T-helper 9 cell (primary cell): Measurements from ENCODE around the gene THBS1.

Experiments used
- DNase-seq: peaks from one replicate; pipeline ENCODE4 v3.0.0-alpha.2; 2020

Gene THBS1

GRCh38 chr15:39609166-39609916 is 28.5 kb downstream of the THBS1 start:
- DNase-seq, result no peak

DNA sequence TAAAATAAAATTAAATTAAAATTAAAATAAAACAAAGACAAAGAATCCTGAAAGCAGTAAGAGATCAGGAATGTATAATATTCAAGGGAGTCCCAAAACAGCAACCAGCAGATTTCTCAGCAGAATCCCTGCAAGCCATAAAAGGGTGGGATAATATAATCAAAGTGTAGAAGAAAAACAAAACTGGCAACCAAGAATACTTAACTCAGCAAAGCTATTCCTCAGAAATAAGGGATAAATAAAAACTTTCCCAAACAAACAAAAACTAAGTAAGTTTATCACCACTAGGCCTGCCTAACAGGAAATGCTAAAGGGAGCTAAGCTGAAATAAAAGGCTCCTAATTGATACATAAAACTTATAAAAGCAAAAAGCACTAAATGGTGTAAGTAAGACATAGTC is 29.8 kb downstream of the THBS1 start:
- no peak for DNase-seq

DNA sequence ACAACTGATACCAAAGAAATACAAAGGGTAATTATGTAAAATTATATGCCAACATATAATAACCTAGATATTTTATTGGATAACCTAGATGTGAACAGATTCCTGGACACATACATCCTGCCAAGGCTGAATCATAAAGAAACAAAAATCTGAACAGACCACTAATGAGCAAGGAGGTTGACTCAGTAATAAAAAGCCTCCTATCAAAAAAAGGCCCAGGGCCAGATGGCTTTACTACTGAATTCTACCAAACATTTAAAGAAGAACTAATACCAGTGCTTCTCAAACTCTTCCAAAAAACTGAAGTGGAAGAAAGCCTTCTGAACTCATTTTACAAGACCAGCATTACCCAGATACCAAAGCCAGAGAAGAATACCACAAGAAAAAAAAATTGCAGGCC is 32.4 kb downstream of the THBS1 start:
- DNase-seq, result no peak

DNA sequence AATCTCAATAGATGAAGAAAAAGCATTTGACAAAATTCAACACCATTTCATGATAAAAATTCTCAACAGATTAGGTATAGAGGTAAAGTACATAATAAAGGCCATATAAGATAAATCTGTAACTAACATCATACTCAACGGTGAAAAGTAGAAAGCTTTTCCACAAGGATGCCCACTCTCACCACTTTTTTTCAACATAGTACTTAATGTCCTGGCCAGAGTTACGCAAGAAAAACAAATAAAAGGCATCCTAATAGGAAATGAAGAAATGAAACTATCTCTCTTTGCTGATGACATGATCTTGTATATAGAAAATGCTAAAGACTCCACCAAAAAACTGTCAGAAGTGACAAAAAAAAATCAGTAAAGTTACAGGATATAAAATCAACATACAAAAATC is 33.0 kb downstream of the THBS1 start:
- DNase-seq, result no peak

DNA sequence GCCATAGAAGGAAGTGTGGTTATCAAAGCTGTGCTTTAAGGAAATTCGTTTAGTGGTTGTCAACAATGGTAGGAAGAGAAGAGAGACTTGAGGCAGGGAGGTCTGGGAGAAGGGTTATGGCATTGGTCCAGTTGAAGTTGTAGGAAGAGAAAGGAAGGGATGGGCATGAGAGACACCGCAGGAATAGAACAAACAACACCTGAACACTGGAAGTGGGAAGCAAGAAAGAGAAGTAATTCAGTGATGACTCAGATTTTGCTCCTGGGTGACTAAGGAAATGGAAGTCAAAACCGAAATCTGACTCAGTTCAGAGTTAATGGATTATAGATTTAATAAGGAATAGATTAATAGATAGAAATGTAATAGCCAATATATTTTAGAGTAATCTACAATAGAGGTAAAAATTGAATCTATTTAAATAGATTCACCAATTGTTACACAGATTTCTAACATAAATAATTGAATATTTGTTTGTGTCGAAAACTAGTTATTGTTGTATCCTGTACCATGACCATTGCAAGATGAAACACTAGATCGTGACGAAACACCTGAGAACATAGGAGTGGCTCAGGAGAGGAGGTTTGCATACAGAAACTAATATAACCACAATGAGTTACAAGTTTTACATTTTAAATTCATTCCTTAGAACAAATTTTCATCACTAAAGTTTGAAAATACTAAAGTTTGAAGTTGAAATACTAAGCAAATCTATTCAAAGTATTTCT is 36.0 kb downstream of the THBS1 start:
- DNase-seq, result no peak

DNA sequence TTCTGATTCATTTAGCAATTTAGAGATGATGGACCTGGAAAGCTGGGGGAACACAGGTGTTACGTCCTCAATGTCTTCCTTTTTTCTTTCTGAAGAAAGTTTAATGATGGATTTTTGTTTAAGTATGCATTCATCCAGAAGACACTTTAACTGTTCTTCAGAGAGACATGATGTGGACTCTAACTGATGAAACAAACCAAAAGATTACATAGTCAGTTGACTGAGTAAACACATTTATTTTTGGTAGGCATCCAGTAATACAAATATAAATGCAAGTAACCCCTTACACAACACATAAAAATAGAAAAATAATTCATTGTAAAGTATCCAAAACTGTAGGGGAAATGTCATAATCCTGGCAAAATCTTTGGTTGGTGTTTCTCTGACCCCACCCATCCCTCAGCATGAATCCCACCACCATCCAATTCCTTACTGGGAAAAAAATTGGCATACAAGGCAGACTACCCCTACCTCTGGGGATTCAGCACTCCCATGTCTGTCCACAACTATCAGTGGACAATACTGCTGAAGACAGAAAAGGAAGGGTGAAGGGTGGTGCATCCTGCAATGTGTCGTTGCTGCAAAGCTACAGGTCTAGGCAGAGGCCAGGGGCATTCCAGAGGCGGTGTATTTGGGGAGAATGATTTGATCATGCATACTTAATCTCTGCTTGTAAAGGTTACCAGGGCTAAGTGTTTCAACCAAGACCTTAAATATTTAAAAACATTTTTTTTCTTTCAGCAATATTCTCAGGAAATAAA is 37.4 kb downstream of the THBS1 start:
- no peak for DNase-seq

DNA sequence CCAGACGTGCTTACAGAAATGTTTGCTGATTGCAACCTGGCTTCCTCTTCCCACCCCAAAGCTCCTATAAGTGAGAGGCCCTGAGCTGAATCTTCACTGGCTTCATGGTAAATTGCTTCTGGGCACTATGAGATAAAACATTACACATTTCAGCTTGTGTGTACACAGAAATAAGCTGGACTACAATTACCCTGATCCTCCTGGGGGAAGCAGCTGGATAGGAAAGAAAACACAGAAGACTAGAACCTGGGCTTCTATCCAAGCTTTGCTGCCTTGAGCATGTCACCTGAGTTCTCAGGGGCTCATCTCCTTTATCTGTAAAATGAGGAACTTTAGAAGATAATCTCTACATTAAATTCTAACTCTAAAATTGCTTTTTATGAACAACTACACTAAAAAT is 40.3 kb downstream of the THBS1 start:
- DNase-seq, result no peak

- DNase-seq, result no peak
These were observed 41.1 kb downstream of the THBS1 start for GRCh38 chr15:39621976-39622375.

- no peak for DNase-seq
These were observed 42.0 kb downstream of the THBS1 start for GRCh38 chr15:39622660-39623516.

DNA sequence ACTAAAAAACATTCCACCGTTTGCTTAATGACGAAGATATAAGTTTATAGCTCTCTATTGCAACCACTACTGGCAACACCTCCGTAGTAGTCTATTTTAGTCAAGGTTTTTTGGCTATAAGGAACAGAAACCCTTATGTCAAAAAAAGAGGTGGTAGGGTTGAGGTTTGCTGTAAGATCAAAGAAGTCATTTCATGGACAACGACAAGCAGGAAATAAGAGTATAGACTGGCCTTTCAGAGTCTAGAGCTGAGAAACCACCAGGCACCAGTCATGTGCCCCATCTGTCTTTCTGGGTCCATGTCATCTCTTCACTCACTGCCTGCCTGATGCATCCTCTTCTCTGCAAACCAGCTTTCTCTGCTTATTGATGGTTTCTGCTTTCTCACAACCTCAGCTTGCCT is 42.7 kb downstream of the THBS1 start:
- DNase-seq, result peak; percentile 40

DNA sequence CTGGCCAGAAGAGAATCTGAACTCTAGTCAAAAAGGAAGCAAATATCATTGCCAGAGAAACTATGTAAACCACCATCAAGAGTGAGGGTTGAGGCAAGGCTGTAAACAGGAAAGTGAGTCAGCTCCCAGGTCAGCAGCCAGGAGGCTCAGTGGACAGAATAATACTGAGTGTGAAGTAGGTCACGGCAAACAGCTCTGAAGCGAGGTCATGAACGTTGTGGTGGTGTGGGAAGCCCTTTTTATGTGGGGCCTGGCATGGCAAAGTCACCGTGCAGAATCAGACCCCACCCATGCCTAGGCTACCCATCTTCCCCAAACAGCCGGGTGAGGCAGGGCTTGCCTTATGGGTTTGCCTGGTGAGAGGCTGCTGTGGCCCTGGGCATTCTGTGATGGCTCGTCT is 43.9 kb downstream of the THBS1 start:
- peak; percentile 60 for DNase-seq

DNA sequence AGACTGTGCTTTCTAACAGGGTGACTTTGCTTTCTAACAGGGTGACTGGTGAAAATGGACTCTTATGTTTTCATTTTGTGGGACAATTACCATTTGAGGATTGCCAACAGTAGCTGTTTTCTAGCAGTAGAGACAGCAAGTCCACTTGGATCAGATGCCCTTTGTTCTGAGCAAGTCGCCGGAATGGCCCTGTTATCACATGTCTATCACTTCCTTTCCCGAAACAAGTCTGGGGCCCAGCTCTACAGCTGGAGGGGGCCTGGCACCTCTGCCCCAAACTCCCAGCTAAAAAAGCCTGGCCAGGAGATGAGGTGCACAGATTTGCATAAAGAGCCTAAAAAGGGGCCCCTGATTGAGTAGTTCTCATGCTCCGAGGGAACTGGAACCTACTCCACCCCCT is 44.6 kb downstream of the THBS1 start:
- DNase-seq, result no peak

GRCh38 chr15:39625856-39626255 is 45.0 kb downstream of the THBS1 start:
- DNase-seq, result no peak

DNA sequence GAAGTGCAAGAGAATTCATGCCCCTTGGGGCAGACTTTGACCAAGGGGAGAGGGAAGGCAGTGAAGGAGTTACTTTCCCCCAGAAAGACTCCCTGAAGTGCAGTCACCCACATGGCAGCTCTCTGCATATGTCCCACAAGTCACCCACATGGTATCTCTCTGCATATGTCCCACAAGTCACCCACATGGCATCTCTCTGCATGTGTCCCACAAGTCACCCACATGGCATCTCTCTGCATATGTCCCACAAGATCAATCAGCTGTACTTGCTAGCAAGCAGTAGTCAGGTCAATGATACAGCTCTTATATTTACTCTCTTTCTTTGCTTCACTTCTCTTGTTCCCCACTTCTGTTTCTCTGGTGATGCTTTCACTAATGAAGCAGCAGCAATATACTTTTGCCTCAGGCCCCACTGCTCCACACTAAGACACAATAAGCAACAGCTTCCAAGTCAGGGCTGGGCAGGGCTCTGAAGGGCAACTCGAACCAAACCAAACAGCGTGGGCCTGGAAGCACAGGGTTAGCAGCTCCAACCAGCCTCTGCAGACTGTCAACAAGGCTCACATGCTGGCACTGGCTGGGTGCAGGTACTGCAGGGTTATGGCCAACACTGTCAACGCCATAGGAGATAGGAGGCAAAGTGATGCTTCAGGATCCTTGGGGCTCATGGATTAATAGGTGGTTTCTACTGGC is 46.7 kb downstream of the THBS1 start:
- DNase-seq, result no peak

GRCh38 chr15:39628144-39628508 is 47.2 kb downstream of the THBS1 start:
- no peak for DNase-seq

- DNase-seq, result no peak
These were observed 47.8 kb downstream of the THBS1 start for GRCh38 chr15:39628546-39629257.

- peak; percentile 58 for DNase-seq
These were observed 48.5 kb downstream of the THBS1 start for GRCh38 chr15:39629371-39629770.

- no peak for DNase-seq
These were observed 49.0 kb downstream of the THBS1 start for GRCh38 chr15:39629906-39630305.

- no peak for DNase-seq
These were observed 50.5 kb downstream of the THBS1 start for GRCh38 chr15:39631357-39631756.

DNA sequence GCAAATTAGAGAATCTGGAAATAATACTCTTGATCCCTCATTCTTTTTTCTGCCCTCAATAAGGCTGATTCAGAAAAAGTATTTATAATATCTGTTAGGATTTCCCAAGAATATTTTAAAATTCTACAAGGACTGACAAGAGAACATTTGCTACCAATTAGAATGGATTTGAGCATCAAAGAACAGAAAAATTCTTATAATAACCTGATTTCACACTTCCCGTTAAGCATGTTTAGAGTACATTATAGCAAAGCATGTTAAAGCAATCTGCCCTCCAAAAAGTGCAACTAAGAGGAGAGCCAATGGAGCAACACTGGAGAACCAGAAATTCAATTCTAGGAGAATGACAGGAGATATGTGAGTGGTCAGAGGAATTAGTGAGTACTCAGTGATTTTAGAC is 57.2 kb downstream of the THBS1 start:
- DNase-seq, result no peak

GRCh38 chr15:39639037-39639436 is 58.2 kb downstream of the THBS1 start:
- no peak for DNase-seq

DNA sequence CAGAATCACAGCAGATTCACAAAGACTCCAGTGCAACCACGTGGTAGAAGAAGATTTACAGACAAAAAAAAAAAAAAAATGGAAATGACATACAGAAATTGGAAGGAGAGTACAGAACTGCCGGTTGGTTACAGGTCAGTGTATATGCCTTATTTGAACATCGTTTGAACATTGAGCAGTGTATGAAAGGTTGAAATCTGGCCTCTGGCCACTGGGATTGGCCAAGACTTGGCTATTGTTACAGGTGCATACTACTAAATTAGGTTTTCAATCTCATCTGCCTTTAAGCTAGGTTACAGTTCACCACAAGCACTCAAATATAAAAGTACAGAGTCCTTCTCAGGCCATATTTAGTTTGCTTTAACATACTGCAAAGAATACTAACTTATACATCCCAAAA is 59.8 kb downstream of the THBS1 start:
- no peak for DNase-seq
